SKM-1 treated with dmso at 0.1 percent for 144 hours (cell line): Measurements from ENCODE around the gene CA11.

Source experiments
- DNase-seq: peaks from one replicate; lab custom pipeline; 2025; ENCODE audit not compliant: unreplicated experiment; lab: John Stamatoyannopoulos, UW

The CA11 gene

GRCh38 chr19:48588670-48589401 is 57.2 kb downstream of the CA11 start:
- peak; percentile 31 for DNase-seq
